ENCODE results near the gene OXER1. TPM values are rescaled to one million over a fixed set of nuclear protein-coding genes. Genes with fewer than 3 reads are reported as not detected.

OXER1 gene
- total and polyA plus RNA-seq, 11 donors, result 0.22 to 2.2 (median 0.48) TPM; not detected in 2

DNA sequence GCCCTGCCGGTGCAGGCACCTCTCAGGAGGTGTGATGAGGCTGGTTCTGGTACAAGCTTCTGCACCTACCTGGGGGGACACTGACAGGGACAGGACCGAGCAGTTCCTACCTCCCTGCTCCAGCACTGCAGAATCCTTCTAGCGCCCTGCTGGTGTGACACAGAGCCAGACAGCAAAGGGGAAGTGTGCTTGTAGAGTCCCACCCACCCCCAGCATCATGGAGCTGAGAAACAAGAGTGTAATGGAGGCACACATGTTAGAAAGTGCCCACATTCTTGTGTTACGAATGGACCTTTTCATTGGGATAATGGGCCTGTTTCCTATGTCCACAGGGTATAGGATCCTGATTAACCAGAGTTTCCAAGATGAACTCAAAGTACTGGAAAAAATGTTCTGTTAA is 38.3 kb downstream of the OXER1 start:
- H3K4me3 ChIP-seq, result no peak overlapping the region
- no peak overlapping the region for H3K27ac ChIP-seq
- TF ChIP-seq POLR2A (IDR thresholded peaks at IDR 0.05), result no peak
- TF ChIP-seq, protein P1, sequence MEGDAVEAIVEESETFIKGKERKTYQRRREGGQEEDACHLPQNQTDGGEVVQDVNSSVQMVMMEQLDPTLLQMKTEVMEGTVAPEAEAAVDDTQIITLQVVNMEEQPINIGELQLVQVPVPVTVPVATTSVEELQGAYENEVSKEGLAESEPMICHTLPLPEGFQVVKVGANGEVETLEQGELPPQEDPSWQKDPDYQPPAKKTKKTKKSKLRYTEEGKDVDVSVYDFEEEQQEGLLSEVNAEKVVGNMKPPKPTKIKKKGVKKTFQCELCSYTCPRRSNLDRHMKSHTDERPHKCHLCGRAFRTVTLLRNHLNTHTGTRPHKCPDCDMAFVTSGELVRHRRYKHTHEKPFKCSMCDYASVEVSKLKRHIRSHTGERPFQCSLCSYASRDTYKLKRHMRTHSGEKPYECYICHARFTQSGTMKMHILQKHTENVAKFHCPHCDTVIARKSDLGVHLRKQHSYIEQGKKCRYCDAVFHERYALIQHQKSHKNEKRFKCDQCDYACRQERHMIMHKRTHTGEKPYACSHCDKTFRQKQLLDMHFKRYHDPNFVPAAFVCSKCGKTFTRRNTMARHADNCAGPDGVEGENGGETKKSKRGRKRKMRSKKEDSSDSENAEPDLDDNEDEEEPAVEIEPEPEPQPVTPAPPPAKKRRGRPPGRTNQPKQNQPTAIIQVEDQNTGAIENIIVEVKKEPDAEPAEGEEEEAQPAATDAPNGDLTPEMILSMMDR (IDR thresholded peaks at IDR 0.05), result no peak
- peak in 1 of 4 donors; percentile 31 for ATAC-seq
- H3K36me3 ChIP-seq, result peaks cover 0 to 8% (median 0%) of the 10 kb centered on the region in 9 donors
- H3K4me1 ChIP-seq, result peaks cover 0 to 21% (median 4%) of the 10 kb centered on the region in 12 donors
- H3K27me3 ChIP-seq, result no peaks in the 10 kb centered on the region
- intact Hi-C loops (cut with DNase I), result no loop called here
- peaks cover 0 to 16% (median 2%) of the 10 kb centered on the region in 12 donors for H3K9me3 ChIP-seq
- 83 to 94% (median 86%) methylated on average over 4 of the region's 4 CpGs for WGBS, 4 donors
- DNase-seq, result no peak

DNA sequence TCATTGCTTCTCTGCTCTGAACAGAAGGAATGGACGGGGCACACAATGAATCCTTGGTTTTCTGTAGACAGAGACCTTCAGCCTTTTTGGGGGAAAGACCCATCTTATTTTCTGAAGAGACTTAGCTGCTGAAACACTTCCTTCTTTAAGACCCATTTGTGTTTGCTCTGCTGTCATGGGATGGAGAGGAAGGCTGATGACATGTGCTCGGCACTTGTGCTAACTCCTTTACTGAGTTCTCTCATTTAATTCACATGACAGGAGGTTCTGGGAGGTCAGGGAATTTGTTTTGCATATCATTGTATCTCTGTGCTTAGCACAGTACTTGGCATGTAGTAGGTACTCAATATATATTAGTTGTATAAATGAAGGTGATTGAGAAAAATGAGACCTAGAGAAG is 39.0 kb downstream of the OXER1 start:
- ATAC-seq (no peak), DNase-seq (no peak)
- TF ChIP-seq, protein P1 (IDR thresholded peaks at IDR 0.05), result no peak
- no peak for TF ChIP-seq POLR2A (IDR thresholded peaks at IDR 0.05)
- H3K9me3 ChIP-seq, result peaks cover 0 to 8% (median 2%) of the 10 kb centered on the region in 12 donors
- H3K27me3 ChIP-seq, result no peaks in the 10 kb centered on the region
- no peak overlapping the region for H3K27ac ChIP-seq
- H3K4me3 ChIP-seq, result no peak overlapping the region
- WGBS, 4 donors, result 93 to 98% (median 94%) methylated on average over 2 of the region's 2 CpGs
- H3K4me1 ChIP-seq, result peaks cover 0 to 21% (median 4%) of the 10 kb centered on the region in 12 donors
- H3K36me3 ChIP-seq, result peaks cover 0 to 8% (median 0%) of the 10 kb centered on the region in 9 donors
- intact Hi-C loops (cut with DNase I), result no loop called here

DNA sequence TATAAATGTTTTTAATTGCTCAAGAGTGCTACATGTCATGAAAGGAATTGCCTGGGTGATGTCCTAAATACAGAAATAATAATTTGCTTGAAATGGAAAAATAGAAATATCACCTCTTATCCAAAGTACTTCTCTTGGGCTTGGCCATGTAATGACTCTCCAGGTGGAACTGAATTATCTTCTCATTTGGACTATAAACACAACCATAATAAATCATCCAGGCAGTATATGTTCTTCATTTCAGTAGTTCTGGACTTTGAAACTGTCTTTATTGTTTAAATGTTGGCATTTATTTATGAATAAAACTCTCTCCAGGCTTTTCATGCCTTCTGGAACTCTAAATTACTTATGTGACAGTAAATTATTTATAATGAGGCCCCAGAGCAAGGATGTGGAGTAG is 40.5 kb downstream of the OXER1 start:
- intact Hi-C loops (cut with DNase I), result no loop called here
- Histone ChIP-seq H3K36me3 (peaks cover 0 to 8% (median 0%) of the 10 kb centered on the region in 9 donors), H3K27me3 (no peaks in the 10 kb centered on the region), H3K27ac (no peak overlapping the region), H3K4me3 (no peak overlapping the region), H3K4me1 (peaks cover 0 to 21% (median 4%) of the 10 kb centered on the region in 12 donors), H3K9me3 (no peaks in the 10 kb centered on the region)
- DNase-seq (no peak), ATAC-seq (no peak)
- TF ChIP-seq, protein P1 (IDR thresholded peaks at IDR 0.05), result no peak

DNA sequence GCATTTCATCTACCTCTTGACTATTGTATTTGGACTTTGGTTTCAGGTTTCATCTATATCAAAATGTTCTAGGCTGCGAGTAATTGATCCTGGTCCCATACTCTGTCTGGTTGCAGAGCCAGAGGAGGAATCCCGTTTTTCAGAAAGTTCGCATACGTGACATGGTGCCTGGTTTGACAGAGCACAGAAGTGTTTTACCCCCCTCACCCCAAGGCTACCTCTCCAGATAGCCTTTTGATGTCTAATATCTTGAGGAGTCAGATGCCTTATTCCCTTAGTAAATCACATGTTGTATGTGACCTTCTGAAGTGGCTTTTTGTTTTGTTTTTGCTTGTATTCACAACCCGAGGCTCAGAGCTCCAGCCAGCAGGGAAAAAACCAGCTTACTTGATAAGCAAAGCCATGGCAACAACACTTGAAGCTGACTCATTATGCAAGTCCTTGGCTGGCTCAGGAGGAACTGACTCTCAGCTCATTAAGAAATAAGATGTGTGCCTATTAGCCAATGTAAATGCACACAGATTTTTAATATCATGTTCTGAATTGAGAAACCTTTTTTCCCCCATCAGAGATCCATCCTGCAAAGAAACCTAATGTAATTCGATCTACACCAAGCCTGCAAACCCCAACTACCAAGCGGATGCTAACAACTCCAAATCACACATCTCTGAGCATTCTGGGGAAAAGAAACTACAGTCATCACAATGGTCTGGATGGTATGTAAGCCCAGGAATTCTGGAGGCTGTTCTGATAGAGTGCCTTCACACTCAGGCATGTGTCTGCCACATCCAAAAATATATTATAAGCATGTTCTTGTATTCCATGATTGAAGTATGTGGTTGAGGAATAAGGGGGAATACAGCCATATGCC is 41.4 kb downstream of the OXER1 start:
- WGBS, 4 donors, result 68 to 74% (median 69%) methylated on average over 7 of the region's 7 CpGs
- peaks cover 0 to 8% (median 0%) of the 10 kb centered on the region in 9 donors for H3K36me3 ChIP-seq
- H3K27me3 ChIP-seq, result no peaks in the 10 kb centered on the region
- intact Hi-C loops (cut with DNase I), result no loop called here
- no peaks in the 10 kb centered on the region for H3K9me3 ChIP-seq
- TF ChIP-seq POLR2A (IDR thresholded peaks at IDR 0.05), result no peak
- TF ChIP-seq, protein P1 (IDR thresholded peaks at IDR 0.05), result no peak
- H3K27ac ChIP-seq, result no peak overlapping the region
- peaks cover 0 to 21% (median 4%) of the 10 kb centered on the region in 12 donors for H3K4me1 ChIP-seq
- ATAC-seq, result peak in 3 of 4 donors; percentile 70 to 87 (median 72)
- DNase-seq, result peak in 4 of 5 donors; percentile 23 to 56 (median 34)
- H3K4me3 ChIP-seq, result no peak overlapping the region
